HepG2 (cell line): ENCODE results near the gene DIPK1B. TPM values are rescaled to one million over a fixed set of nuclear protein-coding genes. Genes with fewer than 3 reads are reported as not detected.

Experiments used
- ATF2 ChIP-seq: sonication (generic); formaldehyde crosslinking; IDR thresholded peaks from 2 replicates; pipeline ENCODE4 v1.4.0; 2020; ENCODE audit warnings: missing genetic modification reagents
- CBX5 ChIP-seq: sonication (generic); formaldehyde crosslinking; IDR thresholded peaks from 2 replicates; pipeline ENCODE4 v1.4.0; 2020; ENCODE audit warnings: missing genetic modification reagents, borderline replicate concordance
- FOSL1 ChIP-seq: sonication (generic); formaldehyde crosslinking; IDR thresholded peaks from 2 replicates; pipeline ENCODE4 v1.9.0; 2021; ENCODE audit warnings: missing genetic modification reagents, borderline replicate concordance
- FOXO1 ChIP-seq: sonication (generic); formaldehyde crosslinking; IDR thresholded peaks from 2 replicates; pipeline ENCODE4 v1.4.0; 2020; ENCODE audit warnings: missing genetic modification reagents
- HOXA3 ChIP-seq: sonication (generic); formaldehyde crosslinking; IDR thresholded peaks from 2 replicates; pipeline ENCODE4 v1.5.0; 2020; ENCODE audit warnings: missing genetic modification reagents
- KDM2A ChIP-seq: sonication (generic); formaldehyde crosslinking; IDR thresholded peaks from 2 replicates; pipeline ENCODE4 v1.4.0; 2020; ENCODE audit warnings: low read depth, missing genetic modification reagents, borderline replicate concordance
- KIAA2018 ChIP-seq: sonication (generic); formaldehyde crosslinking; IDR thresholded peaks from 2 replicates; pipeline ENCODE4 v1.5.0; 2020; ENCODE audit warnings: mild to moderate bottlenecking, missing genetic modification reagents, borderline replicate concordance
- POGK ChIP-seq: sonication (generic); formaldehyde crosslinking; conservative IDR thresholded peaks from 2 replicates; pipeline ENCODE4 v1.8.0; 2022; ENCODE audit warnings: mild to moderate bottlenecking, moderate library complexity, missing genetic modification reagents
- ZNF329 ChIP-seq: sonication (generic); formaldehyde crosslinking; IDR thresholded peaks from 2 replicates; pipeline ENCODE4 v1.9.0; 2021; ENCODE audit warnings: low read depth, mild to moderate bottlenecking, missing genetic modification reagents
- polyA plus RNA-seq, 8 experiments: library from polyadenylated mRNA; depleted of rRNA in 3 of 8; stranded (reverse) in 7 of 8; unstranded in 1 of 8; fragments of >200 nt; fragmentation: Illumina TruSeq in 4 of 8; extraction: Trizol in 4 of 8; gene quantifications; 2 replicates each; pipeline versions ENCODE4 v1.2.1 to v1.2.3, GENCODE V29; 2011 to 2016; ENCODE audit warnings: low read depth in 4 of 8, missing spikeins in 1 of 8, mixed read lengths in 1 of 8; ENCODE audit not compliant: insufficient read depth in 1 of 8
- total RNA-seq, 5 experiments: library from RNA; depleted of rRNA; stranded (reverse); fragments of >200 nt; fragmentation: Illumina TruSeq; extraction: Trizol; gene quantifications; 2 replicates each; pipeline ENCODE4 v1.2.3, GENCODE V29; 2016; ENCODE audit warnings: low read depth in 1 of 5
- TF ChIP-seq, protein P1 (sequence below): sonication (generic); formaldehyde crosslinking; IDR thresholded peaks from 2 replicates; pipeline ENCODE4 v1.4.0; 2020; ENCODE audit warnings: missing genetic modification reagents, mild to moderate bottlenecking, borderline replicate concordance
- TF ChIP-seq, protein P2 (sequence below): sonication (generic); formaldehyde crosslinking; IDR thresholded peaks from 2 replicates; pipeline ENCODE4 v1.4.0; 2020; ENCODE audit warnings: missing genetic modification reagents, mild to moderate bottlenecking, borderline replicate concordance

DIPK1B gene
- total and polyA plus RNA-seq, 2 of the 13 experiments (the other 11 are each of a cell fraction or from before 2014, with no cell fraction given): 0.18 to 3.9 TPM

GRCh38 chr9:136686794-136687711 lies 25.3 kb upstream of the DIPK1B start, which contains the start of gene AGPAT2 (continued):
- TF ChIP-seq HOXA3: no peak
- no peak for TF ChIP-seq POGK (CRISPR knock-in tag)
- peak; percentile 34; the same call in 1 of the 2 replicates for TF ChIP-seq KDM2A (CRISPR knock-in tag)
- no peak for TF ChIP-seq ATF2
- TF ChIP-seq ZNF329 (CRISPR knock-in tag): no peak
- no peak for TF ChIP-seq FOXO1 (CRISPR knock-in tag)
- TF ChIP-seq CBX5 (CRISPR knock-in tag): no peak
- TF ChIP-seq FOSL1 (CRISPR knock-in tag): no peak
- TF ChIP-seq, protein P1, sequence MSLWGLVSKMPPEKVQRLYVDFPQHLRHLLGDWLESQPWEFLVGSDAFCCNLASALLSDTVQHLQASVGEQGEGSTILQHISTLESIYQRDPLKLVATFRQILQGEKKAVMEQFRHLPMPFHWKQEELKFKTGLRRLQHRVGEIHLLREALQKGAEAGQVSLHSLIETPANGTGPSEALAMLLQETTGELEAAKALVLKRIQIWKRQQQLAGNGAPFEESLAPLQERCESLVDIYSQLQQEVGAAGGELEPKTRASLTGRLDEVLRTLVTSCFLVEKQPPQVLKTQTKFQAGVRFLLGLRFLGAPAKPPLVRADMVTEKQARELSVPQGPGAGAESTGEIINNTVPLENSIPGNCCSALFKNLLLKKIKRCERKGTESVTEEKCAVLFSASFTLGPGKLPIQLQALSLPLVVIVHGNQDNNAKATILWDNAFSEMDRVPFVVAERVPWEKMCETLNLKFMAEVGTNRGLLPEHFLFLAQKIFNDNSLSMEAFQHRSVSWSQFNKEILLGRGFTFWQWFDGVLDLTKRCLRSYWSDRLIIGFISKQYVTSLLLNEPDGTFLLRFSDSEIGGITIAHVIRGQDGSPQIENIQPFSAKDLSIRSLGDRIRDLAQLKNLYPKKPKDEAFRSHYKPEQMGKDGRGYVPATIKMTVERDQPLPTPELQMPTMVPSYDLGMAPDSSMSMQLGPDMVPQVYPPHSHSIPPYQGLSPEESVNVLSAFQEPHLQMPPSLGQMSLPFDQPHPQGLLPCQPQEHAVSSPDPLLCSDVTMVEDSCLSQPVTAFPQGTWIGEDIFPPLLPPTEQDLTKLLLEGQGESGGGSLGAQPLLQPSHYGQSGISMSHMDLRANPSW (CRISPR knock-in tag): no peak
- TF ChIP-seq, protein P2, sequence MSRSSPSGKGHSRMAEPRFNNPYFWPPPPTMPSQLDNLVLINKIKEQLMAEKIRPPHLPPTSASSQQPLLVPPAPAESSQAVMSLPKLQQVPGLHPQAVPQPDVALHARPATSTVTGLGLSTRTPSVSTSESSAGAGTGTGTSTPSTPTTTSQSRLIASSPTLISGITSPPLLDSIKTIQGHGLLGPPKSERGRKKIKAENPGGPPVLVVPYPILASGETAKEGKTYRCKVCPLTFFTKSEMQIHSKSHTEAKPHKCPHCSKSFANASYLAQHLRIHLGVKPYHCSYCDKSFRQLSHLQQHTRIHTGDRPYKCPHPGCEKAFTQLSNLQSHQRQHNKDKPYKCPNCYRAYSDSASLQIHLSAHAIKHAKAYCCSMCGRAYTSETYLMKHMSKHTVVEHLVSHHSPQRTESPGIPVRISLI (CRISPR knock-in tag): no peak
- TF ChIP-seq KIAA2018 (CRISPR knock-in tag): no peak
